ENCODE measurements around the gene STX5.
"Not testable (repeated sequence)": the region's sequence is repeated elsewhere in the genome, so short reads cannot be mapped to it uniquely, and the experiment has no call there.

Gene STX5

GRCh38 chr11:62854013-62854824 lies 22.4 kb upstream of the STX5 start:
- no peak for DNase-seq (ENCODE audit: low spot score)

GRCh38 chr11:62853279-62853965 lies 21.6 kb upstream of the STX5 start:
- peak; percentile 45 for DNase-seq (ENCODE audit: low spot score)

GRCh38 chr11:62852523-62853188 lies 20.8 kb upstream of the STX5 start:
- DNase-seq (ENCODE audit: low spot score), result no peak

GRCh38 chr11:62851807-62852522 lies 20.1 kb upstream of the STX5 start:
- DNase-seq (ENCODE audit: low spot score), result no peak

- peak; percentile 41 for DNase-seq (ENCODE audit: low spot score)
These were observed 19.3 kb upstream of the STX5 start for GRCh38 chr11:62850911-62851806.

GRCh38 chr11:62847767-62848314 lies 16.0 kb upstream of the STX5 start:
- no peak for DNase-seq (ENCODE audit: low spot score)

GRCh38 chr11:62846177-62846576 lies 14.3 kb upstream of the STX5 start:
- no peak for DNase-seq (ENCODE audit: low spot score)

- no peak for DNase-seq (ENCODE audit: low spot score)
These were observed 12.3 kb upstream of the STX5 start for GRCh38 chr11:62844154-62844553.

- DNase-seq (ENCODE audit: low spot score), result no peak
These were observed 11.6 kb upstream of the STX5 start for GRCh38 chr11:62843466-62843865.

GRCh38 chr11:62842891-62843290 lies 11.0 kb upstream of the STX5 start:
- not testable (repeated sequence) for DNase-seq (ENCODE audit: low spot score)

- DNase-seq (ENCODE audit: low spot score), result peak; percentile 73
These were observed 10.4 kb upstream of the STX5 start for GRCh38 chr11:62842171-62842741.

- peak; percentile 100 for DNase-seq (ENCODE audit: low spot score)
These were observed 9.7 kb upstream of the STX5 start for GRCh38 chr11:62841361-62842170.

- DNase-seq (ENCODE audit: low spot score), result peak; percentile 55
These were observed 9.0 kb upstream of the STX5 start for GRCh38 chr11:62840721-62841360.

GRCh38 chr11:62839050-62839945 lies 7.4 kb upstream of the STX5 start, which contains the start of gene WDR74:
TSS of gene WDR74 (minus strand) at chr11:62839590. CDS start at chr11:62839570, 20 bp downstream.
- DNase-seq (ENCODE audit: low spot score), result peak; percentile 97

GRCh38 chr11:62835336-62835735 lies 3.5 kb upstream of the STX5 start:
- DNase-seq (ENCODE audit: low spot score), result no peak

- no peak for DNase-seq (ENCODE audit: low spot score)
These were observed 734 bp upstream of the STX5 start, which contains the start of gene TEX54 for GRCh38 chr11:62832336-62833234. TSS of gene TEX54 (minus strand) at chr11:62832841.
